Measurements from ENCODE around the gene UBE2D2.
A peak's percentile ranks its signal among the peaks of the same experiment; 100 is the strongest.
"Not testable (repeated sequence)": the region's sequence is repeated elsewhere in the genome, so short reads cannot be mapped to it uniquely, and the experiment has no call there.

Gene UBE2D2

DNA sequence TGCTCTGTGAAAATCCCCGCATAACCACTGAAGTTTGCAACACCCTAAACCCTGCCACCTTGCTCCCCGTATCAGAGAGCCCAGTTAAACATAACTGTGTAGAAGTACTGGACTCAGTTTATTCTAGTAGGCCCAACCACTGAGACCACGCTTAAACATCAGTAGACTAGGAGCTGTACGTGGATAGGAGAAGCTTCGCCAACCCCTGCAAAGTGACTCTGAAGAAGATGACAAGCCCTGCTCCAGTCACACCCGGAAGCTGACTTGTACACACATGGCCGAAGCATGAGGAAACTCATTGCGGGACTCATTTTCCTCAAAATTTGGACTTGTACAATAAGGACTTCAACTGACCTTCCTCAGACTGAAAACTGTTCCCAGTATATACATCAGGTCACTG, 32.4 kb upstream of the UBE2D2 start:
- not testable (repeated sequence) for FAIRE-seq; DNase-seq (ENCODE audit: insufficient read length)

DNA sequence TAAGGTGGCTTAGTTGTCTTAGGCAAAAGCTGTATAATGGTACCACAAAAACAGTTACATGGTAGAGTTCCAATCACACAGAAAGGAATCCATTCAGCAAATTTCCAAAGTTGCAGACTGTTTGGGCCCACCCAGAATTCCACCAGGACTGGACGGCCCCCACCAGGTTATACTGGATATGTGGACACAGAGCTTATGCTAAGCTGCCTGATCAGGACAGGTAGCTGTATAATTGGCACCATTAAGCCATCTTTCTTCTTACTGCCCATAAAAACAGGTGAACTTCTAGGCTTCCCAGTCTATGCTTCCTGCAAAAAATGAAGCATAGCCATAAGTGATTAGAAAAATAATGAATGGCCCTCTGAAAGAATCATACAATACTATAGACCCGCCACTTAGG, 31.1 kb upstream of the UBE2D2 start:
- not testable (repeated sequence) for DNase-seq (ENCODE audit: insufficient read length); FAIRE-seq

DNA sequence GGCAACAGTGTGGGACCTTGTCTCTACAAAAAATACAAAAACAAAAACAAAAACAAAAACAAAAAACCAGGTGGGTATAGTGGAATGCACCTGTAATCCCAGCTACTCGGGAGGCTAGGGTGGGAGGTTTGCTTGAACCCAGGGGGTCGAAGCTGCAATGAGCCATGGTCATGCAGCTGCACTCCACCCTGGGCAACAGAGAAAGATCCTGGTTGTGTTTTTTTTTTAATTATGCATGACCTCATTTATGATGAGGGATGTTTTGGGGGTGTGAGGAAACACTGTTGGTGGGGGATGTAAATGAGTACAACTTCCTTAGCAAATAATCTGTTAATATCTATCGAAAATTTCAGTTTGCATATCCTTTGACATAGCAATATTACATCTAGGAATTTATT, 29.4 kb upstream of the UBE2D2 start:
- DNase-seq (ENCODE audit: insufficient read length) = no peak
- no peak for FAIRE-seq
- no peak for TF ChIP-seq POLR2A (IDR thresholded peaks at IDR 0.05; ENCODE audit: low read depth, low read length)
- no peak for TF ChIP-seq POLR2AphosphoS5 (IDR thresholded peaks at IDR 0.05; ENCODE audit: low read depth, low read length)
- TF ChIP-seq TAF1 (IDR thresholded peaks at IDR 0.05; ENCODE audit: borderline replicate concordance, low read depth, low read length) = no peak

DNA sequence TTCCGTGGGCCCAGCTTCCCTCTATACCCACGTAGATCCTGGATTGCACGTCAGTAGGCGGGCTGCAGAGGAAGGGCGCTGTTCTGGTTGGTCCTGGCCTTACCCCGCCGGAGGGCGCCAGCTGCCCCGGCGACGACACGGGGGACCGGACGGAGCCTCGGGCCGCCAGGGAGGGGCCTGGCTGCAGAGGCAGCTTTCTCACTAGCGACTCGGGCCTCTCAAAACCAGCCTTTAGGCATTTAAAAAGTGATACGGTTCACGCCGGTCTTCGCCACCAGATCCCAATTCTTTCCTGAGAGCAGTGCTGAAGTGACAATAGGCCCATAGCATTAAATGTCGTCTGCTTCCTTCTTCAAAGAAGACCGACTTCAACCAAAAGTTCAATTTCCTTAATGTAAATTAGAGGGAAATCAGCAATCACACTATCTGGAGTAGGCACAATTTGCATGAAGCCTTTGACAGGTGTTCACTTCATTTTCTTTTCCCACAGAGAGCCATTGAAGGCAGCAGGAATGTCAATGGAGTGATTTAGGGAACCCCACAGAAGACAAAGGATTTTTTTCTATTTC, 17.6 kb upstream of the UBE2D2 start:
- peak; percentile 96 for FAIRE-seq
- peak; percentile 72 for DNase-seq (ENCODE audit: insufficient read length)
- TF ChIP-seq TAF1 (IDR thresholded peaks at IDR 0.05; ENCODE audit: borderline replicate concordance, low read depth, low read length) (no peak), POLR2A (IDR thresholded peaks at IDR 0.05; ENCODE audit: low read depth, low read length) (peak; percentile 52; the same call in 1 of the 2 replicates), POLR2AphosphoS5 (IDR thresholded peaks at IDR 0.05; ENCODE audit: low read depth, low read length) (no peak)

DNA sequence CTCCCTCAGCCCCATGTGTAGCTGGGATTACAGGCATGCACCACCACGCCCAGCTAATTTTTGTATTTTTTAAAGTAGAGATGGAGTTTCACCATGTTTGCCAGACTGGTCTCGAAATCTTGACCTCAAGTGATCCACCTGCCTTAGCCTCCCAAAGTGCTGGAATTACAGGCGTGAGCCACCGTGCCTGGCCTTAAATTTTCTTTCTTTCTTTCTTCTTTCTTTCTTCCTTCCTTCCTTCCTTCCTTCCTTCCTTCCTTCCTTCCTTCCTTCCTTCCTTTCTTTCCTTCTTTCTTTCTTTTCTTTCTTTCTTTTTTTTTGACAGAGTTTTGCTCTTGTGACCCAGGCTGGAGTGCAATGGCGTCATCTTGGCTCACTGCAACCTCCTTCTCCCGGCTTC, 14.5 kb upstream of the UBE2D2 start:
- not testable (repeated sequence) for FAIRE-seq; DNase-seq (ENCODE audit: insufficient read length)

DNA sequence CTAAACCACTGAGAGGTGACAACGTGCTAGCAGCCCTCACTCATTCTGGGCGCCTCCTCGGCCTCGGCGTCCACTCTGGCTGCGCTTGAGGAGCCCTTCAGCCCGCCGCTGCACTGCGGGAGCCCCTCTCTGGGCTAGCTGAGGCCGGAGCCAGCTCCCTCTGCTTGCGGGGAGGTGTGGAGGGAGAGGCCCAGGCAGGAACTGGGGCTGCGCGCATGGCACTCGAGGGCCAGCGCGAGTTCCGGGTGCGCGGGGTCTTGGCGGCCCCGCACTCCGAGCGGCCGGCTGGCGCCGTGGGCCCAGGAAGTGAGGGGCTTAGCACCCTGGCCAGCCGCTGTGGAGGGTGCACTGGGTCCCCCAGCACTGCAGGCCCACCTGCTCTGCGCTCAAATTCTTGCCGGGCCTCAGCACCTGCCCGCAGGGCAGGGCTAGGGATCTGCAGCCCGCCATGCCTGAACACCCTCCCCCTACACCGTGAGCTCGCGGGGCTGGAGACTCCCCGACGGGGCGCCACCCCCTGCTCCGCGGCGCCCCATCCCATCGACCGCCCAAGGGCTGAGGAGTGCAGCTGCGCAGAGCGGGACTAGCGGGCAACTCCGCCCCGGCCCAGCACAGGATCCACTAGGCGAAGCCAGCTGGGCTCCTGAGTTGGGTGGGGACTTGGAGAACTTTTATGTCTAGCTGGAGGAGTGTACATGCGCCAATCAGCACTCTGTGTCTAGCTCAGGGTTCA, 11.8 kb upstream of the UBE2D2 start:
- TF ChIP-seq POLR2A (IDR thresholded peaks at IDR 0.05; ENCODE audit: low read depth, low read length) = no peak
- no peak for TF ChIP-seq POLR2AphosphoS5 (IDR thresholded peaks at IDR 0.05; ENCODE audit: low read depth, low read length)
- TF ChIP-seq TAF1 (IDR thresholded peaks at IDR 0.05; ENCODE audit: borderline replicate concordance, low read depth, low read length) = no peak
- FAIRE-seq = no peak

DNA sequence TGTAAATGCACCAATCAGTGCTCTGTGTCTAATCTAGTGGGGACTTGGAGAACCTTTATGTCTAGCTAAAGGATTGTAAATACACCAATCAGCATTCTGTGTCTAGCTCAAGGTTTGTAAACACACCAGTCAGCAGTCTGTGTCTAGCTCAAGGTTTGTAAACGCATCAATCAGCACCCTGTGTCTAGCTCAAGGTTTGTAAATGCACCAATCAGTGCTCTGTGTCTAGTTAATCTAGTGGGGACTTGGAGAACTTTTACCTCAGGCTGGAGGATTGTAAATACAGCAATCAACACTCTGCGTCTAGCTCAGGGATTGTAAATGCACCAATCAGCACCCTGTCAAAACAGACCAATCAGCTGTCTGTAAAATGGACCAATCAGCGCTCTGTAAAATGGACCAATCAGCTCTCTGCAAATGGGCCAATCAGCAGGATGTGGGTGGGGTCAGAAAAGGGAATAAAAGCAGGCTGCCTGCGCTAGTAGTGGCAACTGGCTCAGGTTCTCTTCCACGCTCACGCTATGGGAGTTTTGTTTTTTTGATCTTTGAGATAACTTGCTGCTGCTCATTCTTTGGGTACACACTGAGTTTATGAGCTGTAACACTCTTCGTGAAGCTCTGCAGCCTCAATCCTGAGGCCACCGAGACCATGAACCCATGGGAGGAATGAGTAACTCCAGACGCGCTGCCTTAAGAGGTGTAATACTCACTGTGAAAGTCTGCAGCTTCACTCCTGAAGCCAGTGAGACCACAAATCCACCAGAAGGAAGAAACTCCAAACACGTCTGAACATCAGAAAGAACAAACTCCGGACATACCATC, 10.9 kb upstream of the UBE2D2 start:
- not testable (repeated sequence) for FAIRE-seq; DNase-seq (ENCODE audit: insufficient read length)

More for the DNA sequence above, 11.8 kb upstream of the UBE2D2 start:
- no peak for DNase-seq (ENCODE audit: insufficient read length)

DNA sequence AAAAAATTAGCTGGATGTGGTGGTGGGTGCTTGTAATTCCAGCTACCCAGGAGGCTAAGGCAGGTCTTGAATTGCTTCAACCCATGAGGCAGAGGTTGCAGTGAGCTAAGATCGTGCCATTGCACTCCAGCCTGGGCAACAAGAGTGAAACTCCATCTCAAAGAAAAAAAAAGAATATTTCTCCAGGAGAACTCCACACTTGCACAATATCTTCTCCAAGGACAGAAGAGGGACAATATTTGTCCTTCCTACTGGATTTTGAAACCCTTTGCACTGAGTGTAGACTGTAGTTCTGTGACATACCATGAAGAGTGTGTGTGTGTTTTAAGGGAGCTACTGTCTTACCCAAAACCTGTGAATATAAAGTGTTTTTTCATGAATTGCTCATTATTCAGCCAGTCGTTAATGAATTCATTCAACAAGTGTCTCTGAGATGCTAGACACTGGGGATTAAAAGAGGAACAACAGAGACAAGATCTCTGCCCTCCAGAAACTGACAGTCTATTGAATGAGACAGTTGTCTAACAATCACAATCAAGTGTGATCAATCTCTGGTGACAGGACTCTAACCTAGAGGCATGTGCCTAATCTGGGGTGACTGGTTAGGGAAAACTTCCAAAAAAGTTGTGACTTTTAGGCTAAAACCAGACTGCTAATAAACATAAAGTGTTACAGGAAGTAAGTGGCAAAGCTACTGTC, 9.8 kb upstream of the UBE2D2 start:
- no peak for FAIRE-seq
- no peak for DNase-seq (ENCODE audit: insufficient read length)

DNA sequence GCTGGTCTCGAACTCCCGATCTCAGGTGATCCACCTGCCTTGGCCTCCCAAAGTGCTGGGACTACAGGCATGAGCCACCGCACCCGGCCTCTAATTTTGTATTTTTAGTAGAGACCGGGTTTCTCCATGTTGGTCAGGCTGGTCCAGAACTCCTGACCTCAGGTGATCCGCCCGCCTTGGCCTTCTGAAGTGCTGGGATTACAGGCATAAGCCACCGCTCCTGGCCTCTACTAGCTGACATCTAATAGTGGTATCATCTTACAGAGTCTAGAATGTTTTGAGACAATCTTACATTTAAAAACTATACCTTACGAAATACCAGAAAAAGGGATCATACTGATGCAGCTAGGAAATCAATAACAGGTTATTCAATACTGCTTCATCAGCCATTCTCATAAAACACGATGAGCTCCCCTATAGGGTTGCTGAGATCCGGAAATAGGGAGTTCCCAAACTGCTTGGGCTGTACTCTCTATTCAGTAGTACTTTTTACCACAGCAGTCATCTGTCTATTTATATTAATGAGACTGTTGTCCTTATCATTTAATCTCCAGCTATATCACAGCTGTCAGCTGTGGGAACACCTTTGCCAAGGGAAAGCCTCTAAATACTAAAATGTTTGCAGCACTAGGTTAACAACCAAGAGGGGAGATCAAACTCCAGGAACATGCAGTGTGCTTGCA, 8.1 kb upstream of the UBE2D2 start:
- no peak for DNase-seq (ENCODE audit: insufficient read length)
- TF ChIP-seq POLR2A (IDR thresholded peaks at IDR 0.05; ENCODE audit: low read depth, low read length) = no peak
- FAIRE-seq = no peak

More for the DNA sequence above, 9.8 kb upstream of the UBE2D2 start:
- TF ChIP-seq POLR2AphosphoS5 (IDR thresholded peaks at IDR 0.05; ENCODE audit: low read depth, low read length) (no peak), POLR2A (IDR thresholded peaks at IDR 0.05; ENCODE audit: low read depth, low read length) (no peak), TAF1 (IDR thresholded peaks at IDR 0.05; ENCODE audit: borderline replicate concordance, low read depth, low read length) (no peak)

DNA sequence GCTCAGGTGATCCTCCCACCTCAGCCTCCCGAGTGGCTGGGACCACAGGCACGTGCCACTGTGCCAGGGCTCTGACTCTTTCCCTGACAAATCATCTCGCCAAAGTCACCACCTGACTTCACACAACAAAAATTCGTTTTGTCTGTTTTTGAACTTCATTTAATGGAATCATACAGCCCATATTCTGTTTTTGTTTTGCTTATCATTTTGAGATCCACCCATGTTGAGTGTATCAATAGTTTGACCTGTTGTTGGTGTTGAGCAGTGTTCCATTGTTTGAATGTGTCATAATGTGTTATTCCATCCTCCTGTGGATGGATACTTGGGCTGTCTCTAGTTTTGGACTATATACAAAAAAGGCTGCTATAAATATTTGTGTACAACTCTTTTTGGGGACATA, 6.9 kb upstream of the UBE2D2 start:
- DNase-seq (ENCODE audit: insufficient read length) (no peak), FAIRE-seq (no peak)
- no peak for TF ChIP-seq POLR2AphosphoS5 (IDR thresholded peaks at IDR 0.05; ENCODE audit: low read depth, low read length)
- TF ChIP-seq TAF1 (IDR thresholded peaks at IDR 0.05; ENCODE audit: borderline replicate concordance, low read depth, low read length) = no peak
- no peak for TF ChIP-seq POLR2A (IDR thresholded peaks at IDR 0.05; ENCODE audit: low read depth, low read length)

DNA sequence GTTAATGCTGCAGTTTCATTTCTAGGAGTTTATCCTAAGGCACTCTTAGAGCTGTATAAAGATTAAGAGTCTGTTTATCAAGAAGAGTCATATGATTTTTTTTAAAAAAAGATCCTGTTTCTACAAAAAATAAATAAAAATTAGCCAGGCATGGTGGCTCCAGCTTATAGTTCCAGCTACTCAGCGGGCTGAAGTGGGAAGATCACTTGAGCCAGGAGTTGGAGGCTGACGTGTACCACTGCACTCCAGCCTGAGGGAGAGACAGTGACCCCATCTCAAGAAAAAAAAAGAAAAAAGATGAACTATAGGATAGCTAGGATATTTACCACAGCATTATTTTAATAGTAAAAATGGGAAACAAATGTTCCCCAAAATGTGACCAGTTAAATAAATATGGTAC, 3.3 kb upstream of the UBE2D2 start:
- no peak for FAIRE-seq
- no peak for TF ChIP-seq TAF1 (IDR thresholded peaks at IDR 0.05; ENCODE audit: borderline replicate concordance, low read depth, low read length)
- TF ChIP-seq POLR2A (IDR thresholded peaks at IDR 0.05; ENCODE audit: low read depth, low read length) = no peak
- no peak for TF ChIP-seq POLR2AphosphoS5 (IDR thresholded peaks at IDR 0.05; ENCODE audit: low read depth, low read length)
- no peak for DNase-seq (ENCODE audit: insufficient read length)

Measured in GM12892 (cell line).